PFSK-1 (cell line): ENCODE measurements around the gene KCNMA1.

Source experiments
- POLR2AphosphoS5 ChIP-seq: IDR thresholded peaks from 2 replicates; pipeline ENCODE4 v1.6.1; 2012; ENCODE audit warnings: low read depth, mild to moderate bottlenecking, control low read depth, low read length, moderate library complexity
- REST ChIP-seq, 2 experiments: IDR thresholded peaks; 2 replicates each; pipeline versions ENCODE4 v1.6.1 to v1.8.0; 2011 to 2012; ENCODE audit warnings: low read depth in 2 of 2, low read length in 2 of 2, control low read depth in 1 of 2, inconsistent platforms in 1 of 2, mild to moderate bottlenecking in 1 of 2, moderate library complexity in 1 of 2; ENCODE audit not compliant: insufficient read depth in 1 of 2
- SIN3A ChIP-seq: IDR thresholded peaks from 2 replicates; pipeline ENCODE4 v1.6.1; 2012; ENCODE audit warnings: mild to moderate bottlenecking, low read length, moderate library complexity, borderline replicate concordance; ENCODE audit not compliant: insufficient read depth
- TAF1 ChIP-seq: IDR thresholded peaks from 2 replicates; pipeline ENCODE4 v1.6.1; 2012; ENCODE audit warnings: low read length, control low read depth, borderline replicate concordance; ENCODE audit not compliant: insufficient read depth

- TF ChIP-seq REST (IDR thresholded peaks at IDR 0.05; ENCODE audit: insufficient read depth in 1 of 2, low read depth in 2 of 2, low read length in 2 of 2) (no peak), TAF1 (no peak), POLR2AphosphoS5 (no peak), SIN3A (no peak)
Observed at GRCh38 chr10:77351386-77351785, 286.2 kb downstream of the KCNMA1 start.
